ENCODE measurements around the gene MTHFD1L.

DNA sequence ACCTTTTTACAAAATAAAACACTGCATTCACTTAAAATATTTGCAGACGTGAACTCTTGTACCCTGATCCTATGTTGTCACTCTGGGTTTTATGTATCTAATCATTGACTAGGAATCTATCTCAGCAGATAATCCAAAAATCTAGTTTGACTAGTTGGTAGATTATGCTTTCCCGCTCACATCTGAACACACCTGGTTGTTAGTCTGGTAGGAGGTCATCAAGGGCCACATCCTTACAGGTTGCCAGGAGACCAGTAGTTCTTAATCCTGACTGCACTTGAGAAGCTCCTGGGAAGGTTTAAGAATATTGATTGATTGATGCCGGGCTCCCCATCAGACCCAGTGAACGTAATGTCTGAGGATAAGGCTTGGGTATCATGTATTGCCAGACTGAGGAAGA, 104.4 kb downstream of the MTHFD1L start:
- TF ChIP-seq, protein P1, sequence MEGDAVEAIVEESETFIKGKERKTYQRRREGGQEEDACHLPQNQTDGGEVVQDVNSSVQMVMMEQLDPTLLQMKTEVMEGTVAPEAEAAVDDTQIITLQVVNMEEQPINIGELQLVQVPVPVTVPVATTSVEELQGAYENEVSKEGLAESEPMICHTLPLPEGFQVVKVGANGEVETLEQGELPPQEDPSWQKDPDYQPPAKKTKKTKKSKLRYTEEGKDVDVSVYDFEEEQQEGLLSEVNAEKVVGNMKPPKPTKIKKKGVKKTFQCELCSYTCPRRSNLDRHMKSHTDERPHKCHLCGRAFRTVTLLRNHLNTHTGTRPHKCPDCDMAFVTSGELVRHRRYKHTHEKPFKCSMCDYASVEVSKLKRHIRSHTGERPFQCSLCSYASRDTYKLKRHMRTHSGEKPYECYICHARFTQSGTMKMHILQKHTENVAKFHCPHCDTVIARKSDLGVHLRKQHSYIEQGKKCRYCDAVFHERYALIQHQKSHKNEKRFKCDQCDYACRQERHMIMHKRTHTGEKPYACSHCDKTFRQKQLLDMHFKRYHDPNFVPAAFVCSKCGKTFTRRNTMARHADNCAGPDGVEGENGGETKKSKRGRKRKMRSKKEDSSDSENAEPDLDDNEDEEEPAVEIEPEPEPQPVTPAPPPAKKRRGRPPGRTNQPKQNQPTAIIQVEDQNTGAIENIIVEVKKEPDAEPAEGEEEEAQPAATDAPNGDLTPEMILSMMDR (IDR thresholded peaks at IDR 0.05; ENCODE audit: low read depth, low read length, poor library complexity, severe bottlenecking) = no peak
- no peak for TF ChIP-seq EZH2phosphoT487 (IDR thresholded peaks at IDR 0.05; ENCODE audit: borderline replicate concordance, low read length)

Data from DOHH2 (cell line).